K562 (cell line): ENCODE measurements around the gene UBA52. TPM values are rescaled to one million over a fixed set of nuclear protein-coding genes. Genes with fewer than 3 reads are reported as not detected.

Experiments used
- CXXC5 ChIP-seq: fragments of 250-450 bp; sonication (Bioruptor Pico); IDR thresholded peaks from 2 replicates; pipeline ENCODE4 v1.8.0; 2022; ENCODE audit warnings: inconsistent platforms, mild to moderate bottlenecking, moderate library complexity
- FOXA3 ChIP-seq, 2 experiments: fragments of 450-650 bp in 1 of 2; sonication (generic) in 1 of 2; formaldehyde crosslinking; IDR thresholded peaks in 1 of 2; conservative IDR thresholded peaks in 1 of 2; 2 replicates each; pipeline versions ENCODE4 v1.4.0 to v1.8.0; 2020 to 2022; ENCODE audit warnings: mild to moderate bottlenecking in 2 of 2, missing genetic modification reagents in 1 of 2
- HMGN3 ChIP-seq: IDR thresholded peaks from 2 replicates; pipeline ENCODE4 v1.6.1; 2011; ENCODE audit warnings: borderline replicate concordance, low read depth, mild to moderate bottlenecking, mixed read lengths, low read length; ENCODE audit not compliant: insufficient read length; ENCODE audit errors: extremely low read depth
- KLF16 ChIP-seq: IDR thresholded peaks from 2 replicates; pipeline ENCODE4 v1.6.1; 2016; ENCODE audit warnings: antibody characterized with exemption
- MAZ ChIP-seq, 2 experiments: fragments of 450-650 bp in 1 of 2; sonication (generic) in 1 of 2; formaldehyde crosslinking; IDR thresholded peaks in 1 of 2; conservative IDR thresholded peaks in 1 of 2; 2 replicates each; pipeline versions ENCODE4 v1.4.0 to v1.5.0; 2020; ENCODE audit warnings: mild to moderate bottlenecking in 1 of 2, missing genetic modification reagents in 1 of 2
- PML ChIP-seq: IDR thresholded peaks from 2 replicates; pipeline ENCODE4 v1.6.1; 2012; ENCODE audit warnings: low read length, inconsistent platforms
- RBFOX2 ChIP-seq: fragments of 200-400 bp; formaldehyde crosslinking; IDR thresholded peaks from 2 replicates; pipeline ENCODE4 v1.6.1; 2017; ENCODE audit warnings: low read depth, mild to moderate bottlenecking, low read length, moderate library complexity
- SMAD4 ChIP-seq: fragments of 250-450 bp; sonication (Bioruptor Pico); conservative IDR thresholded peaks from 2 replicates; pipeline ENCODE4 v1.8.0; 2021; ENCODE audit warnings: inconsistent platforms, mild to moderate bottlenecking, moderate library complexity
- TBP ChIP-seq: optimal IDR thresholded peaks from 2 replicates; pipeline ENCODE3; 2011; ENCODE audit warnings: low read depth, low read length, improper control_type of control experiment
- ZBTB1 ChIP-seq: sonication (generic); formaldehyde crosslinking; IDR thresholded peaks from 2 replicates; pipeline ENCODE4 v1.8.1; 2023; ENCODE audit warnings: missing genetic modification reagents, low read depth, mild to moderate bottlenecking, borderline replicate concordance
- polyA plus RNA-seq, 8 experiments: library from polyadenylated mRNA; depleted of rRNA in 4 of 8; stranded (reverse) in 5 of 8; unstranded in 3 of 8; fragments of >200 nt; fragmentation: Nextera tagmentation in 2 of 8; fragmentation: Illumina TruSeq in 1 of 8; extraction: Ambion mirVana in 2 of 8; extraction: Trizol in 1 of 8; gene quantifications; 2 replicates each; pipeline versions ENCODE4 v1.2.1 to v1.2.3, GENCODE V29; 2011 to 2014; ENCODE audit warnings: inconsistent platforms in 1 of 8, missing spikeins in 1 of 8
- total RNA-seq, 7 experiments: library from RNA; depleted of rRNA in 6 of 7; stranded (reverse); fragments of >200 nt in 6 of 7; fragmentation: Illumina TruSeq in 2 of 7; extraction: Trizol in 2 of 7; gene quantifications; 2 replicates each; pipeline versions ENCODE4 v1.2.1 to v1.2.3, GENCODE V29; 2011 to 2021; ENCODE audit warnings: low replicate concordance in 1 of 7
- TF ChIP-seq, protein P1 (sequence below), 2 experiments: fragments of 450-650 bp; formaldehyde crosslinking in 1 of 2; IDR thresholded peaks; 2 replicates each; pipeline versions ENCODE4 v1.4.0 to v1.6.1; 2014 to 2020; ENCODE audit warnings: mild to moderate bottlenecking in 2 of 2, borderline replicate concordance in 1 of 2, low read depth in 1 of 2
- TF ChIP-seq, protein P2 (sequence below): sonication (generic); formaldehyde crosslinking; IDR thresholded peaks from 2 replicates; pipeline ENCODE4 v1.8.0; 2022; ENCODE audit warnings: missing genetic modification reagents, mild to moderate bottlenecking, moderate library complexity, borderline replicate concordance
- TF ChIP-seq, protein P3 (sequence below), 2 experiments: fragments of 200-800 bp in 1 of 2; sonication (Bioruptor generic) in 1 of 2; sonication (generic) in 1 of 2; formaldehyde crosslinking in 1 of 2; IDR thresholded peaks in 1 of 2; conservative IDR thresholded peaks in 1 of 2; 2 replicates each; pipeline versions ENCODE4 v1.5.0 to v1.6.1; 2016 to 2020; ENCODE audit warnings: missing compliant biosample characterization in 1 of 2, missing genetic modification characterization in 1 of 2, missing genetic modification reagents in 1 of 2

Gene UBA52
- total and polyA plus RNA-seq, 9 of the 15 experiments (the other 6 are each of a cell fraction or from before 2014, with no cell fraction given), result 1,110 to 2,751 (median 1,733) TPM

DNA sequence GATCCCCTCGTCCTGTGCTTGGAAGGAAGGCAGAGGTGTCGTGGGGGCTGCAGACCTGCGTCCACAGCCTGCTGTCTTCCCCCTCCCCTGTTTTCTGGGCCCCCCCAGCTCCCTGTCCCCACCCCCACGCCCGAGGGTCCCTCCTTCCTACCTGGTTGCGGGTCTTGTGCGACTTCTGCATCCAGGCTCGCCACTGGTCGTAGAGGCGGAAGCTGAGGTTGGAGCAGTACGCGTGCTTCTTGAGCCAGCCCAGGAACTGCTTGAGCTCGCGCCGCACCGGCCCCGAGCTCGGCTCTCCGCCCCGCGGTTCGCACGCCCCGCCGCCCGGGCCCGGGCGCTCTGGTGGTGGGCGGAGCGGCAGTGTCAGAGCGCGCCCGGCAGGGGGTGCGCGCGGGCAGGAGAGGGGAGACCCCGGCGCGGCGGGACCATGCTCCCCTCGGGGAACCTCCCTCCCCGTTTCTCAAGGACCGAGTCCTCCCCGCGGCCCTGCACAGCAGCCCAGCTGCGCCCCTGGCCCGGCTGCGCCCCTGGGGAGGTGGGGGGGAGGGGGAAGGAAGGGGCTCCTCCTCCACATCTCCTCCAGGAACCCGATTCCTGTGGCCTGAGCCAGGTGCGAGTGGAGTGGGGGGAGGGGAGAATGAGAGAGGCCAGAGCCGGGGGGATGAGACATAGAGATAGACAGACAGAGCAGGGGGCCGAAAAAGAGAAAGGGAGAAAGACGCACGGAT is 22.6 kb downstream of the UBA52 start (continued):
- TF ChIP-seq, protein P1, sequence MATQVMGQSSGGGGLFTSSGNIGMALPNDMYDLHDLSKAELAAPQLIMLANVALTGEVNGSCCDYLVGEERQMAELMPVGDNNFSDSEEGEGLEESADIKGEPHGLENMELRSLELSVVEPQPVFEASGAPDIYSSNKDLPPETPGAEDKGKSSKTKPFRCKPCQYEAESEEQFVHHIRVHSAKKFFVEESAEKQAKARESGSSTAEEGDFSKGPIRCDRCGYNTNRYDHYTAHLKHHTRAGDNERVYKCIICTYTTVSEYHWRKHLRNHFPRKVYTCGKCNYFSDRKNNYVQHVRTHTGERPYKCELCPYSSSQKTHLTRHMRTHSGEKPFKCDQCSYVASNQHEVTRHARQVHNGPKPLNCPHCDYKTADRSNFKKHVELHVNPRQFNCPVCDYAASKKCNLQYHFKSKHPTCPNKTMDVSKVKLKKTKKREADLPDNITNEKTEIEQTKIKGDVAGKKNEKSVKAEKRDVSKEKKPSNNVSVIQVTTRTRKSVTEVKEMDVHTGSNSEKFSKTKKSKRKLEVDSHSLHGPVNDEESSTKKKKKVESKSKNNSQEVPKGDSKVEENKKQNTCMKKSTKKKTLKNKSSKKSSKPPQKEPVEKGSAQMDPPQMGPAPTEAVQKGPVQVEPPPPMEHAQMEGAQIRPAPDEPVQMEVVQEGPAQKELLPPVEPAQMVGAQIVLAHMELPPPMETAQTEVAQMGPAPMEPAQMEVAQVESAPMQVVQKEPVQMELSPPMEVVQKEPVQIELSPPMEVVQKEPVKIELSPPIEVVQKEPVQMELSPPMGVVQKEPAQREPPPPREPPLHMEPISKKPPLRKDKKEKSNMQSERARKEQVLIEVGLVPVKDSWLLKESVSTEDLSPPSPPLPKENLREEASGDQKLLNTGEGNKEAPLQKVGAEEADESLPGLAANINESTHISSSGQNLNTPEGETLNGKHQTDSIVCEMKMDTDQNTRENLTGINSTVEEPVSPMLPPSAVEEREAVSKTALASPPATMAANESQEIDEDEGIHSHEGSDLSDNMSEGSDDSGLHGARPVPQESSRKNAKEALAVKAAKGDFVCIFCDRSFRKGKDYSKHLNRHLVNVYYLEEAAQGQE (IDR thresholded peaks at IDR 0.05; ENCODE audit: borderline replicate concordance), result peak; percentile 78; the same call in 1 of the 2 replicates
- TF ChIP-seq, protein P1 (CRISPR knock-in tag; IDR thresholded peaks at IDR 0.05; ENCODE audit: low read depth), result no peak
- TF ChIP-seq, protein P2, sequence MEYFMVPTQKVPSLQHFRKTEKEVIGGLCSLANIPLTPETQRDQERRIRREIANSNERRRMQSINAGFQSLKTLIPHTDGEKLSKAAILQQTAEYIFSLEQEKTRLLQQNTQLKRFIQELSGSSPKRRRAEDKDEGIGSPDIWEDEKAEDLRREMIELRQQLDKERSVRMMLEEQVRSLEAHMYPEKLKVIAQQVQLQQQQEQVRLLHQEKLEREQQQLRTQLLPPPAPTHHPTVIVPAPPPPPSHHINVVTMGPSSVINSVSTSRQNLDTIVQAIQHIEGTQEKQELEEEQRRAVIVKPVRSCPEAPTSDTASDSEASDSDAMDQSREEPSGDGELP, result peak; percentile 56; the same call in 1 of the 2 replicates
- TF ChIP-seq MAZ (CRISPR knock-in tag; conservative IDR thresholded peaks at IDR 0.05 in 1 of 2, IDR thresholded peaks at IDR 0.05 in 1 of 2) (peak; percentile 59 to 68; a peak in 3 of 4 replicates), HMGN3 (peak; percentile 95), SMAD4 (CRISPR knock-in tag) (0 out of 2 replicates have a peak, but pooled peaks have one; percentile 27), FOXA3 (CRISPR knock-in tag; conservative IDR thresholded peaks at IDR 0.05 in 1 of 2, IDR thresholded peaks at IDR 0.05 in 1 of 2) (no peak), PML (no peak), ZBTB1 (0 out of 2 replicates have a peak, but pooled peaks have one; percentile 30), TBP (peak; percentile 42), CXXC5 (peak; percentile 80), KLF16 (peak; percentile 54; the same call in 1 of the 2 replicates), RBFOX2 (peak; percentile 38; the same call in 1 of the 2 replicates)
- TF ChIP-seq, protein P3, sequence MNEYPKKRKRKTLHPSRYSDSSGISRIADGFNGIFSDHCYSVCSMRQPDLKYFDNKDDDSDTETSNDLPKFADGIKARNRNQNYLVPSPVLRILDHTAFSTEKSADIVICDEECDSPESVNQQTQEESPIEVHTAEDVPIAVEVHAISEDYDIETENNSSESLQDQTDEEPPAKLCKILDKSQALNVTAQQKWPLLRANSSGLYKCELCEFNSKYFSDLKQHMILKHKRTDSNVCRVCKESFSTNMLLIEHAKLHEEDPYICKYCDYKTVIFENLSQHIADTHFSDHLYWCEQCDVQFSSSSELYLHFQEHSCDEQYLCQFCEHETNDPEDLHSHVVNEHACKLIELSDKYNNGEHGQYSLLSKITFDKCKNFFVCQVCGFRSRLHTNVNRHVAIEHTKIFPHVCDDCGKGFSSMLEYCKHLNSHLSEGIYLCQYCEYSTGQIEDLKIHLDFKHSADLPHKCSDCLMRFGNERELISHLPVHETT (CRISPR knock-in tag; conservative IDR thresholded peaks at IDR 0.05 in 1 of 2, IDR thresholded peaks at IDR 0.05 in 1 of 2), result 0 out of 4 replicates have a peak, but pooled peaks of 1 of the 2 experiments have one; percentile 34
